NCI-H82 treated with DMSO at 0.1 percent for 48 hours (cell line): Measurements from ENCODE around the gene CHEK2.
"Not testable (repeated sequence)": the region's sequence is repeated elsewhere in the genome, so short reads cannot be mapped to it uniquely, and the experiment has no call there.

Experiments
- DNase-seq: peaks from one replicate; lab custom pipeline; 2025; ENCODE audit not compliant: unreplicated experiment; lab: John Stamatoyannopoulos, UW

The CHEK2 gene

GRCh38 chr22:28693041-28693760, 48.4 kb downstream of the CHEK2 start:
- DNase-seq: not testable (repeated sequence)

DNA sequence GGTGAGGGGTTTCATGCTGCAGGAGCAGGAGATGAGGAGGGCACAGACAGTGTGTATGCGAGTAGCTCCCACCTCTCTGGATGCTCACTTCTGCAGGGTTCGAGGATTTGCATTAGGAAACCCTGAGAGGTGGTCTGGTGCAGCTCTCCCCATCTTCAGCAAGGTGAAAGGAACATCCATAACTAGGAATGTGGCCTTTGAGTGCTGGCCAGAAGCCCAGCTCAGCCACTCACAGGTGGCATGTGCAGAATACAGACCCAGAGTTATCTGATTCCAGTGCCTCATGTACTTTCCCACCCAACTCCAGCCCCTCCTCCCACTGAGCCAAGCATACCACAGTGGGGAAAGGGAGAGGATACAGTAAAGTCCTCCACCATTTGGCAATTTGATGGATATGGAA, 51.8 kb downstream of the CHEK2 start:
- not testable (repeated sequence) for DNase-seq

- not testable (repeated sequence) for DNase-seq
Observed at GRCh38 chr22:28682966-28683365, 58.7 kb downstream of the CHEK2 start.

GRCh38 chr22:28680813-28681490, 60.7 kb downstream of the CHEK2 start:
- DNase-seq: not testable (repeated sequence)

GRCh38 chr22:28679611-28680287, 61.9 kb downstream of the CHEK2 start, which contains the start of gene TTC28:
TTC28 (minus strand) TSS chr22:28679840; CDS start chr22:28679723, 117 bp downstream.
- DNase-seq: not testable (repeated sequence)

DNA sequence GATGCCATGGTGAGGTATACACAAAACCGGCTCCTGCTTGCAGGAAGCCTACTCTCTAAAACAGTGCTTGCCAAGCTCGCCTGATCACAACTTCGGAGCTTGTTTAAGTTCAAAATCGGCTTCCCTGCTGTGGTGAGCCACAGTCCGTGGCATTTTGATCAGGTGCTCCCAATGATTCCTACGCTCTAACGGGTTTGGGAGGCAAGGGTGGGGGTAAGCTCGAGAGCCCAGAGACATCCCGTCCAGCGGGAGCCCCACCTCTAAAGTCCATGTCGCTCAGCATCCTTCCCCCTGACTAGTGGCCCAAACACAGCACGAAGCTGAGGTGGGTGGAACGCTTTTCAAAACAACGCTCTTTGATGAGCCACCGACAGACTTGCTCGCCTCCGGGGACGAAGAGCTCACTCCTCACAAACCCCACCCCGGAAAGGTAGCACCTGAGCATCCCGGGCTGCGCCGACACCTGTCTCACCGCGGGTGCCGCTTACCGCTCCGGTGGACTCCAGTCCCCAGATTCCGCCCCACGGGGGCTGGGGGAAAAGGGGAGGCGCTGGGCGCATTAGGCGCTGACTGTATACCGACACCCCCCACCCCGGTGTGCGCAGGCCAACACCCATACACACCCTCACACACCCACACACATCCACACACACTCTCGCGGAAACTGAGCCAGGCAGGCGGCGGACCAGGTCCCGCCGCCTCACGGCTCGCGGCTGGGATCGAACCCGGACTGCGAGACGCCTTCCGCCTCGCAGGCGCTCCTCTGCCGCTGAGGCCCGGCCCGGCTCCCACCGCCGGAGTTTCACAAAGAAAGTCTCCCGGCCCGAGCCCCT, 62.6 kb downstream of the CHEK2 start:
- not testable (repeated sequence) for DNase-seq

GRCh38 chr22:28678170-28678569, 63.5 kb downstream of the CHEK2 start:
- not testable (repeated sequence) for DNase-seq

GRCh38 chr22:28674121-28674563, 67.5 kb downstream of the CHEK2 start:
- DNase-seq: no peak

DNA sequence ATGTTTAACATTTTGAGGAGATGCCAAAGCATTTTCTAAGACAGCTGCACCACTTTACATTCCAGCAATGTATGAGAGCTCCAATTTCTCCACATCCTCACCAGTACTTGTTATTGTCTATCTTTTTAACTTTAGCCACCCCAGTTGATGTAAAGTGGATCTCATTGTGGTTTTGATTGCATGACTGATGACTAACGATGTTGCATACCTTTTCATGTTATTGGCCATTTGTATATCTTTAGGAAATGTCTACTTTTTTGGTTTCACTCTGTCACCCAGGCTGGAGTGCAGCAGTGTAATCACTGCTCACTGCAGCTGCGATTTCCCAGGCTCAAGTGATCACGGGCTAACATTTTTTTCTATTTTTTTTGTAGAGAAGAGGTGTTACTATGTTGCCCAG, 70.9 kb downstream of the CHEK2 start:
- no peak for DNase-seq

DNA sequence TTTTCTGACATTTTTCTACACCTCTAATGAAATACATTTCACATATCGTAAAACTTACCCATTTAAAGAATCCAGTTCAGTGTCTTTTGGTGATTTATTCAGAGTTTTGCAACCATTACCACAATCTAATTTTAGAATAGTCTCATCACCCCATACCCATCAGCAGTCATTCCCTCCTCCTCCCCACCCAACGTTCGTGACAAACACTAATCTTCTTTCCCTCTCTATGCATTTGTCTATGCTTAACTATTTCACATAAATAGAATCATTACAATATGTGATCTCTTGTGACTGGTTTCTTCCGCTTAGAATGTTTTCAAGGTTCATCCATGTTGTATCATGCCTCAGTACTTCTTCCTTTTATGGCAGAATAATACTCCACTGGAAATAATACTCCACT, 71.5 kb downstream of the CHEK2 start:
- DNase-seq: no peak

GRCh38 chr22:28669387-28669786, 72.2 kb downstream of the CHEK2 start:
- DNase-seq: no peak

DNA sequence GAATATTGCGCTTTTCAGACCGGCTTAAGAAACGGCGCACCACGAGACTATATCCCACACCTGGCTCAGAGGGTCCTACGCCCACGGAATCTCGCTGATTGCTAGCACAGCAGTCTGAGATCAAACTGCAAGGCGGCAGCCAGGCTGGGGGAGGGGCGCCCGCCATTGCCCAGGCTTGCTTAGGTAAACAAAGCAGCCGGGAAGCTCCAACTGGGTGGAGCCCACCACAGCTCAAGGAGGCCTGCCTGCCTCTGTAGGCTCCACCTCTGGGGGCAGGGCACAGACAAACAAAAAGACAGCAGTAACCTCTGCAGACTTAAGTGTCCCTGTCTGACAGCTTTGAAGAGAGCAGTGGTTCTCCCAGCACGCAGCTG, 78.1 kb downstream of the CHEK2 start:
- DNase-seq: not testable (repeated sequence)

- no peak for DNase-seq
Observed at GRCh38 chr22:28658448-28658847, 83.2 kb downstream of the CHEK2 start.

- no peak for DNase-seq
Observed at GRCh38 chr22:28656181-28656580, 85.4 kb downstream of the CHEK2 start.

GRCh38 chr22:28650463-28650862, 91.2 kb downstream of the CHEK2 start:
- no peak for DNase-seq

GRCh38 chr22:28648792-28649191, 92.8 kb downstream of the CHEK2 start:
- DNase-seq: no peak

- DNase-seq: no peak
Observed at GRCh38 chr22:28647216-28647615, 94.4 kb downstream of the CHEK2 start.

DNA sequence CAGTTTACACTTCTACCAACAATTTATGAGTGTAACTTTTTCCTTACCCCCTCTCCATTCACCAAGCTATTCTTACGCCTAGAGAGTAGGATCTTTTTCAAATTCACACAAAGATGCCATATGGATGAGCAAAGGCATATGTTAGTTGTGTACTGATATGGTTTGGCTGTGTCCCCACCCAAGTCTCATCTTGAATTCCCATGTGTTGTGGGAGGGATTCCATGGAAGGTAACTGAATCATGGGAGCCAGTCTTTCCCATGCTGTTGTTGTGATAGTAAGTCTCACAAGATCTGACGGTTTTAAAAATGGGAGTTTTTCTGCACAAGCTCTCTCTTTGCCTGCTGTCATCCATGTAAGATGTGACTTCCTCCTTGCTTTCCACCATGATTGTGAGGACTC, 102.3 kb downstream of the CHEK2 start:
- DNase-seq: no peak
